ACC112 (cell line): ENCODE results near the gene SLC47A2.
"Not testable (repeated sequence)": the region's sequence is repeated elsewhere in the genome, so short reads cannot be mapped to it uniquely, and the experiment has no call there.

Source experiments
- H2AFZ ChIP-seq: fragments of 200-600 bp; sonication (generic); one replicate; pipeline ENCODE4 v1.6.0; 2017; ENCODE audit warnings: antibody characterized with exemption, low read length; ENCODE audit not compliant: unreplicated experiment
- H3K27ac ChIP-seq: fragments of 200-600 bp; sonication (generic); 2 replicates; pipeline ENCODE4 v1.5.1; 2014; ENCODE audit warnings: low read depth, mild to moderate bottlenecking, antibody characterized with exemption, low read length, moderate library complexity
- H3K27me3 ChIP-seq: fragments of 200-600 bp; sonication (generic); 2 replicates; pipeline ENCODE4 v1.6.1; 2014; ENCODE audit warnings: mild to moderate bottlenecking, antibody characterized with exemption, low read length, moderate library complexity, mixed read lengths; ENCODE audit not compliant: insufficient read depth
- H3K36me3 ChIP-seq: fragments of 200-600 bp; sonication (generic); 2 replicates; pipeline ENCODE4 v1.6.1; 2016; ENCODE audit warnings: mild to moderate bottlenecking, antibody characterized with exemption, low read length, moderate library complexity, mixed read lengths; ENCODE audit not compliant: insufficient read depth
- H3K4me1 ChIP-seq: fragments of 200-600 bp; sonication (generic); one replicate; pipeline ENCODE4 v1.6.1; 2016; ENCODE audit warnings: low read length, mixed read lengths; ENCODE audit not compliant: insufficient read depth, unreplicated experiment, control insufficient read depth
- H3K4me3 ChIP-seq: fragments of 200-600 bp; sonication (generic); 2 replicates; pipeline ENCODE4 v1.5.1; 2014; ENCODE audit warnings: mild to moderate bottlenecking, low read depth, low read length
- H3K79me2 ChIP-seq: fragments of 200-600 bp; sonication (generic); one replicate; pipeline ENCODE4 v1.6.0; 2016; ENCODE audit warnings: low read length; ENCODE audit not compliant: control insufficient read depth, unreplicated experiment, insufficient read depth

The SLC47A2 gene

DNA sequence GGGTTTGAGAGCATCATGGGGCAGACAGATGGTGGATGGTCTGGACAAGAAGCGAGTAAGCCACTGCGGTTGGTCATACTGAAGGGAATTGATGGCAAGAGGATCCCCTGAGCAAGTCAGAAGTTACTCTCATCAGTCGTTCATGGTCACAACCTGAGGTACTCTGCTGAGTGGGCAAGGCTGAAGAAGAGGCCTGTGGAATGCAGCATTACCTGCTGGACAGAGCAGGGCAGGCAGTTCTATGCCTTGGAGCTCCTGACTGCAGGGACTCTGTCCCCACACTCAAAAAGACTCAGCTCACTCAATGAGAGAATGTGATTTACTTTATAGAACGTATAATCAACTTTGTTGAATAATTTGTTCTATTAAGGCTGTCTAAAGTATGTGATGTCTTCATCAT, 39.5 kb downstream of the SLC47A2 start:
- Histone ChIP-seq H3K27ac (no peak overlapping the region), H3K79me2 (no peaks in the 10 kb centered on the region), H3K4me3 (no peak overlapping the region), H3K4me1 (peaks cover 3% of the 10 kb centered on the region), H3K27me3 (no peaks in the 10 kb centered on the region), H3K36me3 (peaks cover 4% of the 10 kb centered on the region; the same call in 1 of the 2 replicates), H2AFZ (no peak overlapping the region)

- H3K4me1 ChIP-seq: peaks cover 3% of the 10 kb centered on the region
These were observed 42.8 kb downstream of the SLC47A2 start for GRCh38 chr17:19673623-19674022.

DNA sequence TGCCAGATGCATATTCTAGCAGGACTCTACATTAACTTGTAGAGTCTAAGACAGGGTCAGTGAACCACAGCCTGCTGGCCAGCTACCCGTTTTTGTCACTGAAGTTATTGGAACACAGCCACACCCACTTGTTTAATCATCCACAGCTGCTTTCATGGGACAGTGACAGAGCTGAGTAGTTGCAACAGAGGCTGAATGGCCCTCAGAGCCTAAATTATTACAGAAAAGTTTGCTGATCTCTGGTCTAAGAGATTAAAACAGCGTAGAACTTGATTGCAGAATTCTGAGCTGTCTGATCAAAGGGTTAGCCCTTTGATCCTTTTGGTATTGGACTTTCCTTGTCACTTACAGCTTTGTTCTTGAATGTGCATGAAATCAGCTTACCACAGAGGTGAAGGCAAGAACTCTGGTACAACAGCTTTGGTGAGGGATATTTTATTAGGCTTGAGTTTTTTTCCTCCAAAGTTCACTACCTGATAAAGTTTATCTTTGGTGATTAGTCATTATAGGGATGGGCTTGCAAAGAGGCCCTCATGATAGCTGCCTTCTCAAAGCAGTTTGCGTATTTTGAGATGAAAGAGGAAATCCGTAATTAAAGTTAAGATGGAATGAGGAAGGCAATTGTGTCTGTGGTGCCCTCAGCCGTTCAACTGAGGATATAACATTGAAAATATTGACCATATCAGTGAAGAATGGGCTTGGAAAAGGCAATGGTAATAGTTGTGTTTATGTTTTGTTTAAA, 44.2 kb downstream of the SLC47A2 start:
- no peaks in the 10 kb centered on the region for H3K27me3 ChIP-seq
- H3K4me3 ChIP-seq: no peak overlapping the region
- H3K27ac ChIP-seq: no peak overlapping the region
- H3K4me1 ChIP-seq: peaks cover 3% of the 10 kb centered on the region
- peaks cover 7% of the 10 kb centered on the region; the same call in 1 of the 2 replicates for H3K36me3 ChIP-seq
- H3K79me2 ChIP-seq: no peaks in the 10 kb centered on the region
- no peak overlapping the region for H2AFZ ChIP-seq

More at GRCh38 chr17:19673623-19674022, 42.8 kb downstream of the SLC47A2 start:
- Histone ChIP-seq H2AFZ (no peak overlapping the region), H3K27ac (no peak overlapping the region), H3K4me3 (no peak overlapping the region), H3K79me2 (no peaks in the 10 kb centered on the region), H3K36me3 (peaks cover 7% of the 10 kb centered on the region; the same call in 1 of the 2 replicates), H3K27me3 (no peaks in the 10 kb centered on the region)

- Histone ChIP-seq H3K36me3 (peaks cover 7% of the 10 kb centered on the region; the same call in 1 of the 2 replicates), H3K27ac (no peak overlapping the region), H3K27me3 (no peaks in the 10 kb centered on the region), H3K4me3 (no peak overlapping the region), H3K4me1 (peaks cover 3% of the 10 kb centered on the region), H3K79me2 (no peaks in the 10 kb centered on the region), H2AFZ (no peak overlapping the region)
These were observed 45.0 kb downstream of the SLC47A2 start for GRCh38 chr17:19671433-19671832.

GRCh38 chr17:19670908-19671307, 45.5 kb downstream of the SLC47A2 start:
- Histone ChIP-seq H3K4me3 (no peak overlapping the region), H3K27ac (no peak overlapping the region), H3K4me1 (peaks cover 3% of the 10 kb centered on the region), H3K36me3 (peaks cover 7% of the 10 kb centered on the region; the same call in 1 of the 2 replicates), H3K79me2 (no peaks in the 10 kb centered on the region), H2AFZ (no peak overlapping the region), H3K27me3 (no peaks in the 10 kb centered on the region)

DNA sequence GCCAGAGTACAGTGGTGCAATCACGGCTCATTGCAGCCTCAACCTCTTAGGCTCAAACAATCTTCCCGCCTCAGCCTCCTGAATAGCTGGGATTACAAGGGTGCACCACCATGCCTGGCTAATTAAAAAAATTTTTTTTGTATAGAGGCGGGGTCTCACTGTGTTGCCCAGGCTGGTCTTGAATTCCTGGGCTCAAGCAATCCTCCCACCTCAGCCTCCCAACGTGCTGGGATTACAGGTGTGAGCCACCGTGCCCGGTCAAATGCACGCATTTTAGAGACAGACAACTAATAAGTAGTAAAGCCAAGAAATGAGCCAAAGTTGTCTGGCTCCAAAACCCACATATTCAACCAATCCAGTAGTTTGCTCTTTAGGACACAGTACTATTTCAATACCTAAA, 46.7 kb downstream of the SLC47A2 start:
- not testable (repeated sequence) for H3K4me3 ChIP-seq, H3K4me1 ChIP-seq, H3K27me3 ChIP-seq, H3K36me3 ChIP-seq, H3K79me2 ChIP-seq, H3K27ac ChIP-seq, H2AFZ ChIP-seq

GRCh38 chr17:19664821-19665181, 51.6 kb downstream of the SLC47A2 start:
- no peak overlapping the region for H3K27ac ChIP-seq
- H3K36me3 ChIP-seq: peaks cover 4% of the 10 kb centered on the region; the same call in 1 of the 2 replicates

GRCh38 chr17:19664136-19664820, 52.1 kb downstream of the SLC47A2 start:
- Histone ChIP-seq H3K4me3 (no peak overlapping the region), H3K4me1 (no peaks in the 10 kb centered on the region), H3K79me2 (no peaks in the 10 kb centered on the region), H3K27ac (no peak overlapping the region), H3K36me3 (peaks cover 4% of the 10 kb centered on the region; the same call in 1 of the 2 replicates), H2AFZ (no peak overlapping the region), H3K27me3 (no peaks in the 10 kb centered on the region)

More at GRCh38 chr17:19664821-19665181, 51.6 kb downstream of the SLC47A2 start:
- Histone ChIP-seq H3K79me2 (no peaks in the 10 kb centered on the region), H2AFZ (no peak overlapping the region), H3K27me3 (no peaks in the 10 kb centered on the region), H3K4me1 (no peaks in the 10 kb centered on the region), H3K4me3 (no peak overlapping the region)

- Histone ChIP-seq H3K27ac (no peak overlapping the region), H3K4me1 (no peaks in the 10 kb centered on the region), H3K79me2 (no peaks in the 10 kb centered on the region), H3K4me3 (no peak overlapping the region), H3K36me3 (peaks cover 6% of the 10 kb centered on the region; the same call in 1 of the 2 replicates), H3K27me3 (no peaks in the 10 kb centered on the region), H2AFZ (no peak overlapping the region)
These were observed 53.3 kb downstream of the SLC47A2 start for GRCh38 chr17:19663097-19663496.

GRCh38 chr17:19661121-19661520, 55.3 kb downstream of the SLC47A2 start:
- Histone ChIP-seq H3K79me2 (no peaks in the 10 kb centered on the region), H3K36me3 (peaks cover 18% of the 10 kb centered on the region), H2AFZ (no peak overlapping the region), H3K27ac (no peak overlapping the region), H3K4me1 (no peaks in the 10 kb centered on the region), H3K27me3 (no peaks in the 10 kb centered on the region), H3K4me3 (no peak overlapping the region)
